Left ventricle myocardium inferior (tissue), 1 donor: Measurements from ENCODE around the gene PTCHD4. TPM values are rescaled to one million over a fixed set of nuclear protein-coding genes. Genes with fewer than 3 reads are reported as not detected.
"Not testable (repeated sequence)": the region's sequence is repeated elsewhere in the genome, so short reads cannot be mapped to it uniquely, and the experiment has no call there.

Experiments
- DNase-seq: peaks from one replicate; pipeline ENCODE4 v3.0.0-alpha.2; 2020
- H3K27ac ChIP-seq: fragments of 200-600 bp; replicated peaks from 2 replicates; pipeline ENCODE4 v1.8.0; 2021
- H3K27me3 ChIP-seq: fragments of 200-600 bp; 2 replicates; pipeline ENCODE4 v1.8.0; 2021; ENCODE audit warnings: low read depth
- H3K36me3 ChIP-seq: fragments of 200-600 bp; 2 replicates; pipeline ENCODE4 v1.8.0; 2021
- H3K4me1 ChIP-seq: fragments of 200-600 bp; 2 replicates; pipeline ENCODE4 v1.8.0; 2021
- H3K4me3 ChIP-seq: fragments of 200-600 bp; 2 replicates; pipeline ENCODE4 v1.8.0; 2021; ENCODE audit warnings: mild to moderate bottlenecking, moderate library complexity
- H3K9me3 ChIP-seq: fragments of 200-600 bp; replicated peaks from 2 replicates; pipeline ENCODE4 v1.8.0; 2021
- CTCF ChIP-seq: fragments of 200-600 bp; IDR thresholded peaks from 2 replicates; pipeline ENCODE4 v1.8.0; 2021; ENCODE audit warnings: antibody characterized with exemption, mild to moderate bottlenecking, borderline replicate concordance
- intact Hi-C: fragments of 100-400 bp; cut with micrococcal nuclease; formaldehyde crosslinking; loops from one replicate; pipeline ENCODE4 v1.11.0; 2022
- total RNA-seq: library from RNA; stranded (reverse); fragmentation: NEBNext Ultra II Directional; extraction: Animal tissue kit (Norgen Biotek cat#: 25700); gene quantifications from one replicate; pipeline ENCODE4 v1.2.1, GENCODE V29; 2021
- donor health status: DM: no; HTN: yes; CAD: no; lungs with severe emphysema.

PTCHD4 gene
- total RNA-seq, 1 donor from 2014 or later = 1.0 TPM

- no peak overlapping the region for H3K27ac ChIP-seq
- TF ChIP-seq CTCF = no peak
- H3K4me3 ChIP-seq = no peak overlapping the region
- H3K36me3 ChIP-seq = no peaks in the 10 kb centered on the region
- intact Hi-C loops = no loop called here
- H3K9me3 ChIP-seq = no peaks in the 10 kb centered on the region
- DNase-seq = no peak
- no peaks in the 10 kb centered on the region for H3K27me3 ChIP-seq
- H3K4me1 ChIP-seq = no peaks in the 10 kb centered on the region
These were observed 12.6 kb upstream of the PTCHD4 start for GRCh38 chr6:48123601-48124000.

- H3K4me1 ChIP-seq, intact Hi-C loops, DNase-seq, H3K4me3 ChIP-seq, H3K36me3 ChIP-seq, H3K27ac ChIP-seq, H3K9me3 ChIP-seq, H3K27me3 ChIP-seq: not testable (repeated sequence)
These were observed 11.2 kb upstream of the PTCHD4 start for GRCh38 chr6:48121983-48122749.

- H3K36me3 ChIP-seq = no peaks in the 10 kb centered on the region
- no peak overlapping the region for H3K27ac ChIP-seq
- no peak for DNase-seq
- intact Hi-C loops = no loop called here
- H3K27me3 ChIP-seq = no peaks in the 10 kb centered on the region
- no peak overlapping the region for H3K4me3 ChIP-seq
- no peak for TF ChIP-seq CTCF
- no peaks in the 10 kb centered on the region for H3K9me3 ChIP-seq
- H3K4me1 ChIP-seq = peaks cover 10% of the 10 kb centered on the region
These were observed 6.0 kb upstream of the PTCHD4 start for GRCh38 chr6:48116699-48117645.

GRCh38 chr6:48113130-48113529 is 2.1 kb upstream of the PTCHD4 start:
- Histone ChIP-seq H3K27me3 (no peaks in the 10 kb centered on the region), H3K9me3 (no peaks in the 10 kb centered on the region), H3K36me3 (no peaks in the 10 kb centered on the region), H3K4me1 (peaks cover 16% of the 10 kb centered on the region), H3K27ac (no peak overlapping the region), H3K4me3 (no peak overlapping the region)
- DNase-seq = no peak
- no peak for TF ChIP-seq CTCF
- intact Hi-C loops = no loop called here

- TF ChIP-seq CTCF = no peak
- Histone ChIP-seq H3K4me3 (peak overlapping the region; percentile 63), H3K27me3 (no peaks in the 10 kb centered on the region), H3K27ac (peak overlapping the region; percentile 81), H3K9me3 (no peaks in the 10 kb centered on the region), H3K4me1 (peaks cover 16% of the 10 kb centered on the region), H3K36me3 (no peaks in the 10 kb centered on the region)
- no peak for DNase-seq
- intact Hi-C loops = no loop called here
These were observed 578 bp upstream of the PTCHD4 start for GRCh38 chr6:48111575-48111974.
